Aorta (tissue), 5 donors: ENCODE measurements around the gene ITGB1BP1. TPM values are rescaled to one million over a fixed set of nuclear protein-coding genes. Genes with fewer than 3 reads are reported as not detected.

Source experiments
- ATAC-seq: fragments of 200-7000 bp; cut with Tn5 transposase; one replicate; pipeline ENCODE4 v1.9.1; 2022; ENCODE audit warnings: moderate library complexity; ENCODE audit not compliant: low FRiP score
- DNase-seq, 2 donors: peaks; one replicate each; pipeline ENCODE4 v3.0.0-alpha.2; 2020
- H3K27ac ChIP-seq, 2 donors: one replicate each; pipeline ENCODE4 v1.5.1; 2013; ENCODE audit warnings: low read length in 2 of 2, mild to moderate bottlenecking in 2 of 2, moderate library complexity in 2 of 2, control low read depth in 1 of 2, inconsistent platforms in 1 of 2, low read depth in 1 of 2
- H3K27me3 ChIP-seq, 2 donors: one replicate each; pipeline ENCODE4 v1.6.1; 2013; ENCODE audit warnings: control low read depth in 1 of 2, low read length in 1 of 2, mild to moderate bottlenecking in 1 of 2, moderate library complexity in 1 of 2; ENCODE audit not compliant: insufficient read depth in 2 of 2, control insufficient read depth in 1 of 2
- H3K36me3 ChIP-seq, 2 donors: one replicate each; pipeline ENCODE4 v1.6.1; 2013; ENCODE audit warnings: control low read depth in 1 of 2, low read length in 1 of 2, mild to moderate bottlenecking in 1 of 2; ENCODE audit not compliant: insufficient read depth in 2 of 2, control insufficient read depth in 1 of 2
- H3K4me1 ChIP-seq, 2 donors: one replicate each; pipeline ENCODE4 v1.6.1; 2013; ENCODE audit warnings: low read length in 2 of 2, control low read depth in 1 of 2, mild to moderate bottlenecking in 1 of 2, moderate library complexity in 1 of 2; ENCODE audit not compliant: insufficient read depth in 2 of 2, control insufficient read depth in 1 of 2
- H3K4me3 ChIP-seq, 2 donors: one replicate each; pipeline ENCODE4 v1.5.1; 2013; ENCODE audit warnings: low read length in 2 of 2, control low read depth in 1 of 2, mild to moderate bottlenecking in 1 of 2
- H3K9me3 ChIP-seq: one replicate; pipeline ENCODE4 v1.6.1; 2013; ENCODE audit warnings: mild to moderate bottlenecking, low read length; ENCODE audit not compliant: control insufficient read depth
- WGBS, 2 donors: extraction: QIAGEN DNeasy Blood & Tissue Kit; methylation state at CpG; one replicate each; pipeline ENCODE4 v1.1.7; 2013; 5-methylcytosine and 5-hydroxymethylcytosine counted together
- intact Hi-C, 2 donors: fragments of 100-400 bp; cut with DNase I; formaldehyde crosslinking; loops; one replicate each; pipeline versions ENCODE4 v1.14.2 to v1.15.0; 2022
- polyA plus RNA-seq, 2 donors: library from polyadenylated mRNA; stranded (reverse); fragments of 200-250 nt; gene quantifications; one replicate each; pipeline ENCODE4 v1.2.3, GENCODE V29; 2013
- total RNA-seq, 2 donors: library from RNA; stranded (reverse); fragmentation: NEBNext Ultra II Directional; extraction: Animal tissue kit (Norgen Biotek cat#: 25700); gene quantifications; one replicate each; pipeline ENCODE4 v1.2.1, GENCODE V29; 2021
- donor health status: healthy with polysubstance abuse.
- donor health status: Bipolar disorder and iron deficiency.
- donor health status: DM: no; HTN: no; CAD: no.
- donor health status: DM: no; HTN: no; CAD: no.
- donor health status: DM: yes; HTN: yes; CAD: no.

The ITGB1BP1 gene
- total and polyA plus RNA-seq, 4 donors = 112 to 168 (median 136) TPM

DNA sequence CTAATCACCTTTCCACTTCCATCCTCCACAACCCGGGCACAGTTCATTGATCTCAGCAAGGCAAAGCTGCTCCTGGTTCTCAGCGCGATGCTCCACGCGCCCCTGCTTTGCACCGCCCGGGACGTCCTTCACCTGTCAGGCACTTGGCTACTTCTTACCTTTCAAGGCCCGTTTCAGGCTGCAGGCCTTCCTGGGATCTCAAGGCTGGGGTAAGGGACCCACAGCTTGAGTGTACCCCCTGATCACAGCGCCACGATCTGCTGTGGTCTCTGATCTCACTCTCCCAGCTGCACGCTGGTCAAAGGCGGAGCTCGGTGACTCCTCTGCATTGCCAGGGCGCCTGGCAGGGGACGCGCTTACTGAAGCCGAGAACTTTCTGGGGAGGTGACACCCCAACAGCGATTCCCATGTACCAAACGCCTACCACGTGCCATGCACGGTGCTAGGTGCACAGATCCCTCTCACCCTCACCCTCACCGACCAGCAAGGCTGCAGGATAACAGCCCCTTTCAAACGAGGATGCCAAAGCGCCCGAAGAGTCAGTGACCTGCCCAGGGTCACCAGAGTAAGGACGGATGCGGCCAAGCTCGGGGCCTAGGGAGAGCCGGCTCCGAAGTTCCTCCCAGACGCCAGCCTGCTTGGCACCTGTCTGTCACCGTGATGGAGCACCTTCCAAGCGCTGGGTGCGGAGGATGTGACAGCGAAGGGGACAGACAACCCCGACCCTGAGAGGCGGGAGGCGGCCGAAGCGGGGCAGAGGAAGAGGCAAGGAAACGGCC is 818 bp downstream of the ITGB1BP1 start:
- peak; percentile 71 to 86 for DNase-seq
- Histone ChIP-seq H3K36me3 (no peaks in the 10 kb centered on the region), H3K27ac (peak overlapping the region in 1 of 2 donors; percentile 67), H3K9me3 (no peaks in the 10 kb centered on the region), H3K27me3 (no peaks in the 10 kb centered on the region), H3K4me1 (peaks cover 1 to 5% of the 10 kb centered on the region in 2 donors), H3K4me3 (peak overlapping the region; percentile 77 to 88)
- WGBS, 2 donors = 1 to 2% methylated on average over 39 to 42 of the region's 42 CpGs
- peak; percentile 44 for ATAC-seq
- intact Hi-C loops = loop anchor here in 1 of 2 donors (2.0 to 5.0 kb wide), 2 partner anchors 50 to 280 kb away; partner anchors contain the start of gene IAH1

- Histone ChIP-seq H3K36me3 (no peaks in the 10 kb centered on the region), H3K27me3 (no peaks in the 10 kb centered on the region), H3K27ac (no peak overlapping the region), H3K9me3 (no peaks in the 10 kb centered on the region), H3K4me3 (no peak overlapping the region), H3K4me1 (peaks cover 1 to 5% of the 10 kb centered on the region in 2 donors)
- DNase-seq (no peak), ATAC-seq (no peak)
- 69 to 71% methylated on average over 10 of the region's 10 CpGs for WGBS, 2 donors
- intact Hi-C loops = loop anchor here in 1 of 2 donors (5.0 kb wide), 1 partner anchor 52 kb away; the partner anchor contains the start of gene IAH1
Measured at GRCh38 chr2:9420495-9420894, 2.8 kb downstream of the ITGB1BP1 start.

DNA sequence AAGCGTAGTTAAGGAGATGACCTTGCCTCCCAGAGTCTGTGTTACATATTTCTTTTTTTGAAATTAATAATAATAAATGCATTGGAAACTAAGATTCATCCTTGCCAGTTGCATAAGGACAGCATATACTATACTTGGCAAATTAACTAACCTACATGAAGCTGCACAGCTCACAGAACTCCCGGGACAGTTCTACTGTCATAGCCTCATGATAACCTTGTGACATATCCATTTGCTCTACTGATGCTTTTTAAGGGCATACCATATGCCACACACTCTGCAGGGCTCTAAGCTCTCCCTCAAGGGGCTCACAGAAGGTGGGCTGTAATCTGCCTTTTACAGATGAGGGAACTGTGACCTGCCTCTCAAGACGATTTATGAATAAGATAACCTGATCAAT is 3.8 kb downstream of the ITGB1BP1 start:
- intact Hi-C loops = no loop called here
- peaks cover 1 to 5% of the 10 kb centered on the region in 2 donors for H3K4me1 ChIP-seq
- WGBS, 2 donors = 88 to 90% methylated on average over 3 of the region's 3 CpGs
- no peaks in the 10 kb centered on the region for H3K36me3 ChIP-seq
- DNase-seq (no peak), ATAC-seq (no peak)
- H3K27me3 ChIP-seq = no peaks in the 10 kb centered on the region
- H3K4me3 ChIP-seq = no peak overlapping the region
- H3K27ac ChIP-seq = no peak overlapping the region
- no peaks in the 10 kb centered on the region for H3K9me3 ChIP-seq

DNA sequence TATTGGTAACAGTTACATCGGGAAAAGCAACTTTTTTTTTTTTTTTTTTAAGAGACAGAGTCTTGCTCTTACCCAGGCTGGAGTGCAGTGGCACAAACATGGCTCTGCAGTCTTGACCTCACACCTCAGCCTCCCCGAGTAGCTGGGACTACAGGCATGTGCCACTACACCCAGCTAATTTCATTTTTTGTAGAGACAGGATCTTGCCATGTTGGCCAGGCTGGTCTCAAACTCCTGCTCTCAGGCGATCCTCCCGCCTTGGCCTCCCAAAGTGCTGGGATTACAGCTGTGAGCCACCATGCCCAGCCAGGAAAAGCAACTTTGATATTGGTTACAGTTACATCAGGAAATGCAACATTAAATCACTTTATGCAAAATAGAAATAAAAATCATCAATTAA is 4.6 kb downstream of the ITGB1BP1 start:
- Histone ChIP-seq H3K36me3 (no peaks in the 10 kb centered on the region), H3K27me3 (no peaks in the 10 kb centered on the region), H3K4me1 (peaks cover 1 to 5% of the 10 kb centered on the region in 2 donors), H3K27ac (no peak overlapping the region), H3K4me3 (no peak overlapping the region), H3K9me3 (no peaks in the 10 kb centered on the region)
- 81 to 90% methylated on average over 4 of the region's 4 CpGs for WGBS, 2 donors
- DNase-seq (no peak), ATAC-seq (no peak)
- intact Hi-C loops = no loop called here

DNA sequence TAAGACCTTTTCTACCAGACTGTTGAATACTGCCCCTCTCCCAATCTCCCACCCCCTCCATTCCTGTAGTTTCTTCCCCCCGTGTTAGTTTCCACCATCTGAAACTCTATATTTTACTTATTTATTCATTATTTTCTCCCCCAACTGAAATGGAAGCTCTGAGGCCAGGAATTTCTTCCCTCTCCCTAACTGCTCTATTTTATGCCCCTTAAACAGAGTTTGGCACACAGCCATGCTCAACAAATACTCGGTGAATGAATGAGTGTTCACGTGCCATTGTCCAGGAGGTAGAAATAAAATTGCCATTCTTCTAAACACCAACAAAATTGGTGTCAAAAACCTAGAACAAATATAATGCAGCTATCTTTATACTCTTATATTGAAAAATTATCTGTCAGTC is 5.6 kb downstream of the ITGB1BP1 start:
- Histone ChIP-seq H3K4me3 (no peak overlapping the region), H3K36me3 (no peaks in the 10 kb centered on the region), H3K9me3 (no peaks in the 10 kb centered on the region), H3K4me1 (peaks cover 1 to 5% of the 10 kb centered on the region in 2 donors), H3K27me3 (no peaks in the 10 kb centered on the region), H3K27ac (no peak overlapping the region)
- DNase-seq = no peak
- 11 to 22% methylated on average over 3 of the region's 3 CpGs for WGBS, 2 donors
- ATAC-seq = no peak
- intact Hi-C loops = no loop called here

DNA sequence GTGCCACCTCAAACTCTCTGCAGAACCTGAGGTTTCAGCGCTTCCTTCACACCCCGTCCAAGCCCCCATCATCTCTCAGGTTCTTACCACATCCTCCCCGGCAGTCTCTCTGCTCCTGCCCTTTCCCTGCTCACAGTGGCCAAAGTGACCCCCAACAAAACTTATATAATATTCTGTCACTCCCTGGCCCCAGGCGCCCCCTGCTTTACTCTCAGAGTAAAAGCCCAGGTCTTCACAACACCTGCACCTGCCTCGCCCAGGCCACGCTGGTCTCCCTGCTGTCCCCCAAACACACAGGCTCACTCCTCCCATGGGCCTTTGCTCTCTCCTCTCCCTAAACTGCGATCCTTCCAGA is 6.4 kb downstream of the ITGB1BP1 start:
- intact Hi-C loops = no loop called here
- H3K4me3 ChIP-seq = no peak overlapping the region
- 96 to 98% methylated on average over 7 of the region's 7 CpGs for WGBS, 2 donors
- ATAC-seq (no peak), DNase-seq (no peak)
- no peaks in the 10 kb centered on the region for H3K9me3 ChIP-seq
- no peaks in the 10 kb centered on the region for H3K27me3 ChIP-seq
- no peaks in the 10 kb centered on the region for H3K36me3 ChIP-seq
- H3K27ac ChIP-seq = no peak overlapping the region
- H3K4me1 ChIP-seq = peaks cover 1 to 5% of the 10 kb centered on the region in 2 donors

- intact Hi-C loops = no loop called here
- Histone ChIP-seq H3K9me3 (no peaks in the 10 kb centered on the region), H3K36me3 (no peaks in the 10 kb centered on the region), H3K27me3 (no peaks in the 10 kb centered on the region), H3K4me3 (no peak overlapping the region), H3K27ac (no peak overlapping the region), H3K4me1 (peaks cover 1 to 5% of the 10 kb centered on the region in 2 donors)
- no peak for DNase-seq
- ATAC-seq = no peak
- whole genome bisulfite sequencing, 2 donors = 88 to 91% methylated on average over 9 of the region's 9 CpGs
Measured at GRCh38 chr2:9416267-9416961, 6.9 kb downstream of the ITGB1BP1 start.

DNA sequence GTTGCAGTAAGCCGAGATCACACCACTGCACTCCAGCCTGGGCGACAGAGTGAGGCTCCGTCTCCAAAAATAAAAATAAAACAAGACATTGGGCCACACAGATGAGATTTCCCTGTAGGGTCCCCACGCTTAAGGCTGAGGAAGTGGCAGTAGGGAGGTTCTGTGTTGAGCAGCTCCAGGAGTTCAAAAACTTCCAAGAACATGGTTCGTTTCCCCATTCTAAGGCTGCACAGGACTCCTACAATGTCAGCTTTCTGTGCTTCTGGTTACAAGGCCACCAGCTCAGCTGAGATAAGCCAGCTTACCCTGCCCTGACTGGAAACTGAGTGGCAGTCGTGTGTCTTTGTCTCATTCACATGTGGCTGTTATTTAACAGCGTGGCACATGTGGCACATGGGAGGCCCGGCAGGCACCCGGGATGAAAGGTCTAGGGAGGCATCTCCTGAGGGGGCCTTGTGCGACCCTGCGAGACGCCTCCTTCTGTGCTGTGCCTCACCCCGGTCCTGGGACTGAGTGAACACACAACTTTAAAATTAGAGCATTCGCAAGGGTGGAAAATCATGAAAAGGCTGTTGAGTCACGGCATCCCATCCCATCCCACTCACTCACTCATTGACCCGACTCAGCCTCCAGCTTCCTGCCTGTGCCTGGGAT is 7.7 kb downstream of the ITGB1BP1 start:
- Histone ChIP-seq H3K9me3 (no peaks in the 10 kb centered on the region), H3K4me1 (peaks cover 1 to 4% of the 10 kb centered on the region in 2 donors), H3K4me3 (no peak overlapping the region), H3K27me3 (no peaks in the 10 kb centered on the region), H3K36me3 (no peaks in the 10 kb centered on the region), H3K27ac (no peak overlapping the region)
- 81 to 82% methylated on average over 16 of the region's 16 CpGs for WGBS, 2 donors
- DNase-seq = no peak
- intact Hi-C loops = no loop called here
- ATAC-seq = peak; percentile 36
